GM12878 (cell line): ENCODE data around the gene DMKN.

Experiments used
- EZH2 ChIP-seq: IDR thresholded peaks from 2 replicates; pipeline ENCODE4 v1.6.1; 2012; ENCODE audit warnings: low read depth, mild to moderate bottlenecking, control low read depth, inconsistent platforms, low read length, borderline replicate concordance; ENCODE audit not compliant: control insufficient read depth
- HDAC6 ChIP-seq: fragments of 200-600 bp; sonication (generic); IDR thresholded peaks from one replicate; pipeline ENCODE4 v1.8.0; 2017; ENCODE audit warnings: antibody characterized with exemption; ENCODE audit not compliant: unreplicated experiment
- HDGF ChIP-seq: fragments of 450-650 bp; IDR thresholded peaks from 2 replicates; pipeline ENCODE4 v1.6.1; 2016; ENCODE audit warnings: antibody characterized with exemption
- YY1 ChIP-seq: IDR thresholded peaks from 2 replicates; pipeline ENCODE4 v1.6.1; 2011; ENCODE audit warnings: low read depth, mild to moderate bottlenecking, low read length
- TF ChIP-seq, protein P1 (sequence below), 3 experiments: IDR thresholded peaks in 2 of 3; conservative IDR thresholded peaks in 1 of 3; 2 replicates each; pipeline ENCODE4 v1.5.1; 2011; ENCODE audit warnings: low read depth in 3 of 3, low read length in 3 of 3, mild to moderate bottlenecking in 3 of 3, control low read depth in 2 of 3, moderate library complexity in 2 of 3, inconsistent platforms in 1 of 3, mixed read lengths in 1 of 3; ENCODE audit not compliant: control insufficient read depth in 2 of 3, insufficient read depth in 1 of 3; ENCODE audit errors: extremely low read depth in 1 of 3
- TF ChIP-seq, protein P2 (sequence below): IDR thresholded peaks from 2 replicates; pipeline ENCODE4 v1.6.1; 2012; ENCODE audit warnings: mild to moderate bottlenecking, low read depth, low read length
- TF ChIP-seq, protein P3 (sequence below): IDR thresholded peaks from 2 replicates; pipeline ENCODE4 v1.6.1; 2012; ENCODE audit warnings: low read length, inconsistent platforms

DNA sequence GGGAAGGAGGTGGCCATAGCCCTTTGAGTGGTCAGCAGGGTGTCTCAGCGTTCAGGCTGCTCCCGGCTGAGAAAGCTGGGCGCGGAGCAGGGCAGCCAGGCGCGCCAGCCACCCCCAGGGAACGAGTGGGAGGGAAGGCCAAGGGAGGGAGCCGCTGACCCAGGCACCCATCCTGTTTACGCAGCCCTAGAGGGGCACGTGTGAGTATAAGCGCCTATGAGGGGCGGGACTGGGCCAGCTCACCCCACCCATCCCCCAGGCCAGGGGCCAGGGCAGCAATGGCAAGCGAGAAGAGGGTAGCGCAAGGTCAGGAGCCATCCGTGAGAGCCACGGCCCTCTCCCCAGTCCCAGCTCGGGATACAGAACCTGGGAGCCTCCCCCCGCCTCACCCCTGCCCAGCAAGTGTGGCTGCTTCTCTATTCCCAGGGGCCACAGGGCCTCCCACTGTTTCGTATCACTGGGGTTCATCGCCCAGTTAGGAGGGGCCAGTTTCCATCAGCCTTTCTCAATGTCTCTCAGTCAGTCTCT, 897 bp upstream of the DMKN start:
- TF ChIP-seq, protein P1, sequence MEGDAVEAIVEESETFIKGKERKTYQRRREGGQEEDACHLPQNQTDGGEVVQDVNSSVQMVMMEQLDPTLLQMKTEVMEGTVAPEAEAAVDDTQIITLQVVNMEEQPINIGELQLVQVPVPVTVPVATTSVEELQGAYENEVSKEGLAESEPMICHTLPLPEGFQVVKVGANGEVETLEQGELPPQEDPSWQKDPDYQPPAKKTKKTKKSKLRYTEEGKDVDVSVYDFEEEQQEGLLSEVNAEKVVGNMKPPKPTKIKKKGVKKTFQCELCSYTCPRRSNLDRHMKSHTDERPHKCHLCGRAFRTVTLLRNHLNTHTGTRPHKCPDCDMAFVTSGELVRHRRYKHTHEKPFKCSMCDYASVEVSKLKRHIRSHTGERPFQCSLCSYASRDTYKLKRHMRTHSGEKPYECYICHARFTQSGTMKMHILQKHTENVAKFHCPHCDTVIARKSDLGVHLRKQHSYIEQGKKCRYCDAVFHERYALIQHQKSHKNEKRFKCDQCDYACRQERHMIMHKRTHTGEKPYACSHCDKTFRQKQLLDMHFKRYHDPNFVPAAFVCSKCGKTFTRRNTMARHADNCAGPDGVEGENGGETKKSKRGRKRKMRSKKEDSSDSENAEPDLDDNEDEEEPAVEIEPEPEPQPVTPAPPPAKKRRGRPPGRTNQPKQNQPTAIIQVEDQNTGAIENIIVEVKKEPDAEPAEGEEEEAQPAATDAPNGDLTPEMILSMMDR (IDR thresholded peaks at IDR 0.05 in 2 of 3, conservative IDR thresholded peaks at IDR 0.05 in 1 of 3; ENCODE audit: control insufficient read depth in 2 of 3, extremely low read depth in 1 of 3, insufficient read depth in 1 of 3, low read depth in 3 of 3, low read length in 3 of 3): no peak
- no peak for TF ChIP-seq HDAC6
- TF ChIP-seq, protein P2, sequence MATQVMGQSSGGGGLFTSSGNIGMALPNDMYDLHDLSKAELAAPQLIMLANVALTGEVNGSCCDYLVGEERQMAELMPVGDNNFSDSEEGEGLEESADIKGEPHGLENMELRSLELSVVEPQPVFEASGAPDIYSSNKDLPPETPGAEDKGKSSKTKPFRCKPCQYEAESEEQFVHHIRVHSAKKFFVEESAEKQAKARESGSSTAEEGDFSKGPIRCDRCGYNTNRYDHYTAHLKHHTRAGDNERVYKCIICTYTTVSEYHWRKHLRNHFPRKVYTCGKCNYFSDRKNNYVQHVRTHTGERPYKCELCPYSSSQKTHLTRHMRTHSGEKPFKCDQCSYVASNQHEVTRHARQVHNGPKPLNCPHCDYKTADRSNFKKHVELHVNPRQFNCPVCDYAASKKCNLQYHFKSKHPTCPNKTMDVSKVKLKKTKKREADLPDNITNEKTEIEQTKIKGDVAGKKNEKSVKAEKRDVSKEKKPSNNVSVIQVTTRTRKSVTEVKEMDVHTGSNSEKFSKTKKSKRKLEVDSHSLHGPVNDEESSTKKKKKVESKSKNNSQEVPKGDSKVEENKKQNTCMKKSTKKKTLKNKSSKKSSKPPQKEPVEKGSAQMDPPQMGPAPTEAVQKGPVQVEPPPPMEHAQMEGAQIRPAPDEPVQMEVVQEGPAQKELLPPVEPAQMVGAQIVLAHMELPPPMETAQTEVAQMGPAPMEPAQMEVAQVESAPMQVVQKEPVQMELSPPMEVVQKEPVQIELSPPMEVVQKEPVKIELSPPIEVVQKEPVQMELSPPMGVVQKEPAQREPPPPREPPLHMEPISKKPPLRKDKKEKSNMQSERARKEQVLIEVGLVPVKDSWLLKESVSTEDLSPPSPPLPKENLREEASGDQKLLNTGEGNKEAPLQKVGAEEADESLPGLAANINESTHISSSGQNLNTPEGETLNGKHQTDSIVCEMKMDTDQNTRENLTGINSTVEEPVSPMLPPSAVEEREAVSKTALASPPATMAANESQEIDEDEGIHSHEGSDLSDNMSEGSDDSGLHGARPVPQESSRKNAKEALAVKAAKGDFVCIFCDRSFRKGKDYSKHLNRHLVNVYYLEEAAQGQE: no peak
- TF ChIP-seq EZH2: no peak
- no peak for TF ChIP-seq HDGF
- TF ChIP-seq, protein P3, sequence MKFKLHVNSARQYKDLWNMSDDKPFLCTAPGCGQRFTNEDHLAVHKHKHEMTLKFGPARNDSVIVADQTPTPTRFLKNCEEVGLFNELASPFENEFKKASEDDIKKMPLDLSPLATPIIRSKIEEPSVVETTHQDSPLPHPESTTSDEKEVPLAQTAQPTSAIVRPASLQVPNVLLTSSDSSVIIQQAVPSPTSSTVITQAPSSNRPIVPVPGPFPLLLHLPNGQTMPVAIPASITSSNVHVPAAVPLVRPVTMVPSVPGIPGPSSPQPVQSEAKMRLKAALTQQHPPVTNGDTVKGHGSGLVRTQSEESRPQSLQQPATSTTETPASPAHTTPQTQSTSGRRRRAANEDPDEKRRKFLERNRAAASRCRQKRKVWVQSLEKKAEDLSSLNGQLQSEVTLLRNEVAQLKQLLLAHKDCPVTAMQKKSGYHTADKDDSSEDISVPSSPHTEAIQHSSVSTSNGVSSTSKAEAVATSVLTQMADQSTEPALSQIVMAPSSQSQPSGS: no peak
- no peak for TF ChIP-seq YY1
